Measurements from ENCODE around the gene SPC25. TPM values are rescaled to one million over a fixed set of nuclear protein-coding genes. Genes with fewer than 3 reads are reported as not detected.

SPC25 gene
- total RNA-seq, 1 donor = 1.1 TPM

- Histone ChIP-seq H3K27me3 (ENCODE audit: insufficient read depth, low read length) (peaks cover 10% of the 10 kb centered on the region), H2AFZ (ENCODE audit: low read length) (no peak overlapping the region), H3K4me1 (ENCODE audit: insufficient read depth, low read length) (peaks cover 4% of the 10 kb centered on the region), H3K79me2 (ENCODE audit: insufficient read depth, low read length) (peaks cover 5% of the 10 kb centered on the region), H3K27ac (ENCODE audit: low read depth, low read length) (no peak overlapping the region), H3K4me2 (ENCODE audit: insufficient read depth, low read length) (no peak overlapping the region), H3K9me3 (ENCODE audit: low read depth, low read length) (no peaks in the 10 kb centered on the region), H4K20me1 (ENCODE audit: insufficient read depth, low read length) (no peaks in the 10 kb centered on the region), H3K36me3 (ENCODE audit: insufficient read depth, low read length) (no peaks in the 10 kb centered on the region), H3K4me3 (ENCODE audit: insufficient read depth, low read length) (no peak overlapping the region)
- TF ChIP-seq CTCF (IDR thresholded peaks at IDR 0.05; ENCODE audit: extremely low read depth, low read depth, low read length) = no peak
- no peak for DNase-seq (ENCODE audit: insufficient read length, low spot score, missing footprints)
Observed at GRCh38 chr2:168894720-168895119, 4.5 kb upstream of the SPC25 start.

GRCh38 chr2:168894101-168894500 is 3.9 kb upstream of the SPC25 start:
- Histone ChIP-seq H3K4me3 (ENCODE audit: insufficient read depth, low read length) (no peak overlapping the region), H3K79me2 (ENCODE audit: insufficient read depth, low read length) (peaks cover 11% of the 10 kb centered on the region), H3K36me3 (ENCODE audit: insufficient read depth, low read length) (no peaks in the 10 kb centered on the region), H3K27me3 (ENCODE audit: insufficient read depth, low read length) (peaks cover 10% of the 10 kb centered on the region), H4K20me1 (ENCODE audit: insufficient read depth, low read length) (no peaks in the 10 kb centered on the region), H3K9me3 (ENCODE audit: low read depth, low read length) (no peaks in the 10 kb centered on the region), H3K4me2 (ENCODE audit: insufficient read depth, low read length) (no peak overlapping the region), H3K4me1 (ENCODE audit: insufficient read depth, low read length) (peaks cover 10% of the 10 kb centered on the region), H2AFZ (ENCODE audit: low read length) (no peak overlapping the region), H3K27ac (ENCODE audit: low read depth, low read length) (no peak overlapping the region)
- no peak for DNase-seq (ENCODE audit: insufficient read length, low spot score, missing footprints)
- TF ChIP-seq CTCF (IDR thresholded peaks at IDR 0.05; ENCODE audit: extremely low read depth, low read depth, low read length) = no peak

- peaks cover 11% of the 10 kb centered on the region for H3K79me2 ChIP-seq (ENCODE audit: insufficient read depth, low read length)
Observed at GRCh38 chr2:168892327-168892726, 2.1 kb upstream of the SPC25 start.

GRCh38 chr2:168889635-168890005 is 610 bp downstream of the SPC25 start:
- Histone ChIP-seq H3K4me2 (ENCODE audit: insufficient read depth, low read length) (peak overlapping the region; percentile 92), H4K20me1 (ENCODE audit: insufficient read depth, low read length) (no peaks in the 10 kb centered on the region), H3K27ac (ENCODE audit: low read depth, low read length) (peak overlapping the region; percentile 34), H3K4me1 (ENCODE audit: insufficient read depth, low read length) (peaks cover 13% of the 10 kb centered on the region), H3K9me3 (ENCODE audit: low read depth, low read length) (no peaks in the 10 kb centered on the region), H3K27me3 (ENCODE audit: insufficient read depth, low read length) (peaks cover 10% of the 10 kb centered on the region), H3K79me2 (ENCODE audit: insufficient read depth, low read length) (peaks cover 13% of the 10 kb centered on the region), H2AFZ (ENCODE audit: low read length) (peak overlapping the region; percentile 98), H3K36me3 (ENCODE audit: insufficient read depth, low read length) (no peaks in the 10 kb centered on the region), H3K4me3 (ENCODE audit: insufficient read depth, low read length) (peak overlapping the region; percentile 85)
- no peak for DNase-seq (ENCODE audit: insufficient read length, low spot score, missing footprints)
- no peak for TF ChIP-seq CTCF (IDR thresholded peaks at IDR 0.05; ENCODE audit: extremely low read depth, low read depth, low read length)

More at GRCh38 chr2:168892327-168892726, 2.1 kb upstream of the SPC25 start:
- Histone ChIP-seq H4K20me1 (ENCODE audit: insufficient read depth, low read length) (no peaks in the 10 kb centered on the region), H3K4me3 (ENCODE audit: insufficient read depth, low read length) (no peak overlapping the region), H3K36me3 (ENCODE audit: insufficient read depth, low read length) (no peaks in the 10 kb centered on the region), H3K27ac (ENCODE audit: low read depth, low read length) (no peak overlapping the region), H3K4me1 (ENCODE audit: insufficient read depth, low read length) (peaks cover 10% of the 10 kb centered on the region), H3K9me3 (ENCODE audit: low read depth, low read length) (no peaks in the 10 kb centered on the region), H3K4me2 (ENCODE audit: insufficient read depth, low read length) (no peak overlapping the region), H3K27me3 (ENCODE audit: insufficient read depth, low read length) (peaks cover 10% of the 10 kb centered on the region), H2AFZ (ENCODE audit: low read length) (no peak overlapping the region)
- DNase-seq (ENCODE audit: insufficient read length, low spot score, missing footprints) = no peak
- no peak for TF ChIP-seq CTCF (IDR thresholded peaks at IDR 0.05; ENCODE audit: extremely low read depth, low read depth, low read length)
